Hematopoietic multipotent progenitor cell treated with erythropoietin and hydrocortisone succinate and interleukin-3 and kit ligand, for 8 days (in vitro differentiated cells): ENCODE data around the gene RAD51B.
"Not testable (repeated sequence)": the region's sequence is repeated elsewhere in the genome, so short reads cannot be mapped to it uniquely, and the experiment has no call there.

Experiments used
- DNase-seq: peaks from one replicate; pipeline ENCODE4 v3.0.0-alpha.2; 2015

RAD51B gene

DNA sequence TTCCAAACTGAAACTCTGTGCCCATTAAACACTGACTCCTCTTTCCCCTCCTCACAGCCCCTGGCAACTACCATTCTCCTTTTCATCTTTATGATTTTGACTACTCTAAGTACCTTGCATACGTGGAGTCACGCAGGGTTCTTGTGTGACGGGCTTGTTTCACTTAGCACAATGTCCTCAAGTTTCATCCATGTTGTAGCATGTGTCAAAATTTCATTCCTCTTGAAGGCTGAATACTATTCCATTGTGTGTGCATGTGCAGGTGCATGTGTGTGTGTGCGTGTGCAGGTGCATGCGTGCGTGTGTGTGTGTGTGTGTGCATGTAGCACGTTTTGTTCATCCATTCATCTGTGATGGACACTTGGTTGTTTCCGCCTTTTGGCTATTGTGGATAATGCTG is 867.1 kb downstream of the RAD51B start:
- no peak for DNase-seq

DNA sequence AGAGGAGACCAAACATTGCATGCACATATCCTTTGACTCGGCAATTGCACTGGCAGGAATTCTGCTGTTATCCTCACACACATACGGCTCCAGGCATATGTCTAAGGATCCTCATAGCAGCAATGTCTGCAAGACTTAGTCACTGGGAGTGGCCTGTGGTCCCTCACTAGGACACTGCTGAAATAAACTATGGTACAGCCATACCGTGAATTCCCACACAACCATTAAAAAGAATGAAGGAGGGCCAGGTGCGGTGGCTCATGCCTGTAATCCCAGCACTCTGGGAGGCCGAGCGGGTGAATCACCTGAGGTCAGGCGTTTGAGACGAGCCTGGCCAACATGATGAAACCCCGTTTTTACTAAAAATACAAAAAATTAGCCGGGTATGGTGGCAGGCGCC is 868.2 kb downstream of the RAD51B start:
- DNase-seq = no peak

DNA sequence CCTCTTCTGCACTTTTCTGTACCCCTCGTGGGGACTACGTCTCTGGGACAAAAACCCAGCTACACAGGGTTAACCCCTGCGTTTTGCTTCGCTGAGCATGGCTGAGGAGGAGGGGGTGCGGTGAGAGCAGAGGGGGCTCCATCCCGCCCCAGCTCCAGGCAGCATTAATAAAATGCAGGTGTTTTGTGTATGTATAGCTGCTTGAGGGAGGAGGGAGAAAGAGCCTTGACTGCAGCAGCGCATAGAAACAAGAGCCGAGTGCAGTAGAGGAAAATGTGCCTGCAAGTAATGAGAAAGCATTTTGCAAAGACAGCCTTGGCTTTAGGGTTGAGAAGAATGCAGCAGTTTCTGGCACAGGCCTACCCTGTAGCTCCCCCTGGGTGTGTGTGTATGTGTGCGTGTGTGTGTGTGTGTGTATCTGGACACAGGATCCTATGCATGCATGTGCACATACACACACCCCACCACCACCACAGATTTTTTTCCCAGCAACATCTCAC is 869.3 kb downstream of the RAD51B start:
- DNase-seq = no peak

DNA sequence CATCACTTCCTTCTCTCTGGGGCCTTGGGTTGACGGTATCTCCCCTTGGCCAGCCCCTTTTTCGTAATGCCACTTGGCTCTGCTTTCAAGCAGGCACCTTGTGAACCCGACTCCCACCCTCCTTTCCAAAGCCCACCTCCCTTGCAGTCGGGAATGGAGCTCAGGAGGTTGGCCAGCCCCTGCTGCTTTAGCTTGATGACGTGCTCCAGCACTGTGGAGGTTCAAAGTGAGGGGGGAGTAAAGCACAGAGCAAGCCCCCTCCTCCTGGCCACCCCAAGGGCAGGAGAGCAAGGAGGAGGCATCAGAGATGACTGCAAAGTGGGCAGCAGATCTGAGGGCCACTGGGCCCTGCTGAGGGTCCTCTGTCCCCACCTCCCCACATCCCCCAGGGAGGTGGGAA is 869.9 kb downstream of the RAD51B start:
- no peak for DNase-seq

DNA sequence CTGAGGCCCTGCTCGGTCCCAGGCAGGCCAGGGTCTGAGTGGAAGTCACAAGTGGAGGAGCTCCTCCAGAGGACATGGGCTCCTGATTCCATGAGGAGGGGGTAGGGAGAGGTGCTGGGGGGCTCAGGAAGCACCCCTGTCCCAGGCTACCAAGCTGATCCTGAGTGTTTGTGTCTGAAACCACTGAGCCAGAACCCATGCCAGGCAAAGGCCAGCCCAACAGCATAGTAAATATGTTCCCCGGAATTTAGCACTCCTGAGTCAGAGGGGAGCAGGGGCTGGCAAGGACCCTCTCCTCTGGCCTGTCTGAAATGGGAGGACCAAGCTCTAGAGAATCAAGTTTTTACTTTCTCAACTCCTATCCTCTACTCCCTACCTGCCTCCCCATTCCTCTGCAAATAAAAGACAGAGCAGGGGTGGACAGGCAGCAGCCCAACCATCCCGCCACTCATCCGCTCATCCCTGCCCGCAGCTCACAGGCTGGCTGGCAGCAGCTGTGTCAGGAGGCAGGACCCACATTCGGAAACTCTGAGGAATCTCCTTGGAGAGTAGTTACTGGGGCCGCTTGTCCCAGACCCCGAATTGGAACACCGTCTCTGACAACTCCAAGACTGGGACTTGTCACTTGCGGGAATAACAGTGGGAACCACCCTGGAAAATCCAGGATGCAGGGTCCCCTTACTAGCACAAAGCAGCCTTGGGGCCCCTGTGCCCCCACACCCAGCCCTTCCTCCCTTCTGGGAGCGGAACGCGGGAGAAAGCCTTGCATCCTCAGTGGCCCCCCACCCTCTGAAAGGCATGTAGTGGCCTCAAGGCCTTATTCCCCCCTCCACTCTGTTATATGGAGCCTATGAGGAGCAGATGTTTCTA is 870.7 kb downstream of the RAD51B start:
- no peak for DNase-seq

DNA sequence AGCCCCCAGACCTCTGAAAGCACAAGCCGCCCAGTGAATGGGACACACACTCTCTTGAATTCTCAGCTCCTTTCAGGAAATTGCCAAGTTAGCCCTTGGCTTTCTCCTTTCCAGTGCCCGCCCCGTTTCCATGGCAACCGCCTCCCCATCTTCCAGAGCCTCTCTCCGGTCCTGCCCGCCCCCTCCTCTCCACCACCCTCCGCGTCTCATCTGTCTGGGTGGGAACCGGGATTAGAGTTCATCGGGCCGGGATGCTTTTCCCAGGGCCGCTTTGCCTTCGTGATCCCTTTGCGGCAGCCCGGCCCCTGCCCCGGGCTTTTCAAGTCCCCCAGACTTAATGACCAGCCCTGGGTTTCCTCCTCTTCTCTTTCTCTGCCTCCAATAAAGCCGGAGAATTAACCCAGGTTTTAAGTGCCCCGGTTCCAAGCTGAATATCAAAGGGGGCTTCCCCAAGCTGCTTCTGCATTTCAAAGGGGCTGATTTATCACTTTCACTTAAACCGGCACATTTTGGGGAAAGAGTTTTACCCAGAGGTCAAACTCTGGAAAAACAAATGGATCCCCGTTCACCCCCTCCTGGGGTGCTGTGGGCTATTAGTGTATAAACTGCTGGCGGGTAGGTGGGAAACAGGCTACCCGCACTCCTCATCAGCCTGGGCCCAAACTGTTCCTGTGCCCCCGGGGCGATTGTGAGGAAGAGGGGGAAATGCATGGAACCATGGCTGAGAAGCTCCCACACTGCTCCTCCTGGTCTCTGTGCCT is 871.6 kb downstream of the RAD51B start:
- no peak for DNase-seq

DNA sequence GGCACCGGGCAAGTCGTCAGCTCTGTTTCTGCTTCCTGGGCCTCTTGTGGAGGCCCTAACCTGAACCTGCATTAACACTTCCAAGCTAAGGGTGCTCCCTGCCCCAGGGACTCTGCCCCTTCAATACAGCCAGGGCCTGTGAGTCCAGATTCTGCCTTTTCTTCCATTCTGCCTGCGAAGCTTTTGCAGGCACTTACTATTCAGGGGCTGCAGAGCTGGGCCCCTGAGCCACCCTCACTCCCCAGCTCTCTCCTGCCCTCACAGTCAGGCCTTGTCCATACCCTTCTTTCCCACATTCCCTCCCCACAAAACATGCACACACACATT is 872.2 kb downstream of the RAD51B start:
- no peak for DNase-seq

DNA sequence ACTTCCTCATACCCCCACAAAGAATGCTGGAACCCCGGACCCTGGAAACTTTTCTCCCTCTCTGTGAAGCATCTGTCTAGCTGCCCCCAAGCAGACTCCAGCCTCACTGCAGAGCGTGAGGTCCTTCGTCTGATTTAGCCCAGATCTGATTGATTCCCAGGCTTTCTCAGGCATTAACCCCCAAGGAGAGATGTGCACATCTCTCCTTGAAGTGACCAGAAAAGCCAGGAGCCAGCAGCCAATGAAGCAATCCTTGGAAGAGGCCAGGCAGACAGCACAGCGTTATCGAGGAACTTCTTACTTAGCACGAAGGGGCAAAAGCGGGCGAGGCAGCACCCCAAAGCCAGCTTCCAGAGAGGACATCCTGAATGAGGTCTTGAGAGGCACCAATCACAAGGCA is 872.6 kb downstream of the RAD51B start:
- DNase-seq = no peak

DNA sequence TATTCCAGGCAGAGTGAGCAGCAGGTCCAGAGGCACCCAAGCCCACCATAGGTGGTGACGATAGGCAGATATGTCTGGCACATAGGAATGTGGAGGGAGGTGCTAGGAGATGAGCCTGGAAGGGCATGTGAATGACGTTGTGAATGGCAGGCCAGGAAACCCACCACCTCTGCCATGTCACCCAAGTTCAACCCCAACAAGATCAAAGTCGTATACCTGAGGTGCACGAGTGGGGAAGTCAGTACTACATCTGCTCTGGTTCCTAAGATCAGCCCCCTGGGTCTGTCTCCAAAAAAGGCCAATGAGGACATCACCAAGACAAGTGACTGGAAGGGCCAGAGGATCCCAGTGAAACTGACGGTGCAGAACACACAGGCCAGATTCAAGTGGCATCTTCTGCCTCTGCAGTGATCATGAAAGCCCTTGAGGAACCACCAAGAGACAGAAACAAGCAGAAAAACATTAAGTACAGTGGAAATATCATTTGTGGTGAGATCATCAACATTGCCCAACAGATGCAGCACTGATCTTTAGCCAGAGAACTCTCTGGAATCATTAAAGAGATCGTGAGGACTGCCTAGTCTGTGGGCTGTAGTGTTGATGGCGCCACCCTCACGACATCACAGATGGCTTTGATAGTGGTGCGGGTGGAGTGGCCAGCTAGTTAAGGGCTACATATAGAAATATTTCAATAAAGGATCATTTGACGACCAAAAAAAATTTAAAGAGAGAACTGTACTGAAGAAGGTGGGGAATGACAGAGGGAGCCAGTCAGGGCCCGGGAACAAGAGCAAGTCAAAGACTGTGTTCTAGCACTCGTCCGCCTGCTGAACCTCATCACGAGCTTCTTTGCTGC is 873.6 kb downstream of the RAD51B start:
- DNase-seq = no peak

DNA sequence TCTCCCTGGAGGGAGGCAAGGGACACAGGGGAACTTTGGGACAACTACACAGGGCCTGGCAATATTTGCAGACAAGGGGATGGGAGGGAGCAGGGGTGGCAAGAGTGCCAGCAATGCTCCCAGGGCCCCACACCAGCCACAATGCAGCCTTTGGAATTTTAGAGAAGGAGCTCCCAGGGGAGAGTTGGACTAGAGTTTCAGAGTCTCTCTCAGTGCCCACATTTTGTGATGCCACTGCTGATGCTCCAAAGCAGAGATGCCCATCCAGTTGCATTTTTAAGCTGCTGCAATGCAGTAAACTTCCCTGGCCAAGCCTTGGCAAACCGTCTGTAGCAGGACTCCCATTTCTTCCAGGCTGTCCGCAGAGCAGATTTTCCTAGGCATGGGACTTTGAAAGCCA is 874.3 kb downstream of the RAD51B start:
- DNase-seq = no peak

DNA sequence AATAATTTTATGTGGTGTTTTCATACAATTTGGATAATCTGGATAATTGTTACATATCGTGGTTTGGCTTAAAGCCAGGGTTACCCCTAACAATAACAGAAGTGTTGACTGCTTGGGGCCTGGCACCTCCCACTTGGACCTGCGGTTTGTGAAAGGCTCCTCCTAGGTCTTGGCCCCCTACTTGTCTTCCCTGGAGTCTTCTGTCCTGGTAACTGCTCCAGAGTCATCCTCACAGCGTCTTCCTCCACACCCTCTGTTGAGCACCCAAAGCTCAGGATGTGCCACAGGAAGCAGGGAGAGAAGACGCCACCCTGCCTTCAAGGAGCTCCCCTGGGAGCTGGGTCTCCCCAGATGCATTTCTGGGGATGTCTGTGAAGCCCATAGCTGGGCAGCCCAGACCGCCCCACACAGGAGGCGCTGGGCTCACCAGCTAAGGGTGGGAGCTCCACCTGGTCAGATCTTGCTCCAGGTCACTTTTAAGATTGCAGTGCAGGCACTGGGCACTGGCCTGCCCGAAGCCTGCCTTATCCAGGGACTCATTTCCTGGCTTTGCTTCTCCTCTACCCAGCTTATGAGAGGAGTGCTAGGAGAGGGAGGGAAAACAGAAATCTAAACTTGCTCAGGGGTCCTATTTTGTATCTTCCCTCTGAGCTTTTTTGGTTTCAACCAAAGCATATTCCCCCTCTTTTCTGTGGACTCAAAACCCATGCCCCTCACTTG is 875.1 kb downstream of the RAD51B start:
- DNase-seq = peak; percentile 21

DNA sequence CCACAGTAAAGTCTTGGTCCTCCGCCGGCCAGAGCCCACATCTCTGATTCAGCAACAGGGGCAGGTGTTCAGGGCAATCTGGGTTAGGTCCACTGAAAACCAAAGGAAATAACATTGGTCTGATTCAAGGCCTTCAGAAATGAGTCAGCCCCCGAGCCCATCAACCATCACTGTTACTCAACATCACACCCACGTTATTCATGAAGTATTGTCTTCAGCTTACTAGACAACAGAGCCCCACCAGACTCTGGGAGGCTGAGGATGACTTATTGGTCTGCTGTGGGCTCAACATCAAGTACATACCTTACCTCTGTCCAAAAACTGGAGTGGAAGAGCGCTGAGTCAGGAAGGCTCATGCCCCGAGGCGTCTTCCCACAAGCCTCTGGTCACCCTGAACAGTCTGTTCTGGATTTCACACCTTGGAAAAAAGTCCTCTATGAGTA is 875.8 kb downstream of the RAD51B start:
- no peak for DNase-seq

DNA sequence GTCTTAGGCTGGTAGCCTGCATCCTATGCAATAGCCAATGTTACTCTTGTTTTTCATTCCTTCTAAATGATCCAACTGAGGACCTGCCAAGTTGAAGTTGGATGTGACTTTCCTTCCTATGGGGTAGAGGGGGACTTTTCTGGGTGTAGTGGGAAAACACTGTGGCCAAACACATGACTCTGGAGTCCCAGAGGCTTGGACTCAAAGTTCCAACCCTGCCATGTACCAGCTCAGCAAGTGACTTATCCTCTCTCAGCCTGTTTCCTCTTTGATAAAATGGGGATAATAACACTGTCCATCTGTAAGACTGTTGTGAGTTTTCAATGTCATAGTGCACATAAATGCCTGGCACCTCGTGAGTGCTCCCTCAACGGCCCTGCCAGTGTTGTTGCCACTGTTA is 876.3 kb downstream of the RAD51B start:
- no peak for DNase-seq

DNA sequence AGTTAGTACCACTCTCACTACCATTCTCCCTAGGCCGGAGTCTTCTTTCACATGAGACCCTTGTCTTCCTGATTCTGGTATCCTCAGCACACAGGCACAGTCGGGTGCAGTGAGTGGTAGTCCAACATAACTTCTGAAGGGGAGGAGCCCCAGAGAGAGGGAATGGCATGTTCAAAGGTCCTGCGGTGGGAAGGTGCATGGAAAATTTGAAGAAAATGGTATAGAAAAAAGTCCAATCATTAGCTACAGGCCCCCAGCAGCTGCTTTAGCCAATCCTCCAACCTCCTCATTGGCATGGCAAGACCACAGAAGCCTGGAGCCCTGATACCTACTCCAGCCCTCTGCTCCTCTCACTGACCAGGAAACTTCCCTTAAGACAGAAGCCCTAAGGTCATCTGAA is 876.7 kb downstream of the RAD51B start:
- no peak for DNase-seq

DNA sequence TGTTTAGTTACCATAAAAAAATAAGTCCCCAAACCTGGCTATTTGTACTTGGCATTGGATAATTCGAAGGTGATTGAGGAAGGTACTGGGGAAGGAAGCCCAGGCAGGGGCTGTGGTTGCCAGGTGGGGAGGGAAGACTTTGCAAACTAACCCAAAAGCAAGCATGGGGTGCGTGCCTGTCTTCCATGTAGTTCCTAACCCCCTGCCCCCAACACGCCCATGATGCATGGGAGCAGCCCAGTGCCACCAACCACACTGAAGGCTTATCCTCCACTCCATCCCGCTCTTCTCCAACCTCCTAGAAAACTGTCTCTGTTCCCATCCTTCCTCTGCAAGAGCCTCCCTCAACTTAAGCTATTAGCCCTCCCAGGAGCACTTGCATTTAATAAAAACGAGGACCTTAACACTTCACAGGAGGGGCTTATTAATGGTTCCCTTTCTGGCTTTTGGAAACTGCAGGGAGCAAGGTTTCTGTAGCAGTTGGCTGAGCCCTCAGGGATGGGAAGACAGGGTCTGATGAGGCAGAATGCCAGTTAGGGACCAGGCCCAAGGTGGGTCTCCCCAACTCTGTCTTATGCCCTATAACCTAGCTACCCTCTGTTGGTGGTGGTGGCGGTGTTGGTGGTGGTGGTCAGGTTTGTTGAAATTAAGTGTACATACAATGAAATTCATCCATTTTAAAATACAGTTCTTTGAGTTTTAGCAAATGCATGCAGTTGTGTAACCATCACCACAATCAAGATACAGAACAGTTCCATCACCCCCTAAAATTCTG is 877.3 kb downstream of the RAD51B start:
- no peak for DNase-seq

DNA sequence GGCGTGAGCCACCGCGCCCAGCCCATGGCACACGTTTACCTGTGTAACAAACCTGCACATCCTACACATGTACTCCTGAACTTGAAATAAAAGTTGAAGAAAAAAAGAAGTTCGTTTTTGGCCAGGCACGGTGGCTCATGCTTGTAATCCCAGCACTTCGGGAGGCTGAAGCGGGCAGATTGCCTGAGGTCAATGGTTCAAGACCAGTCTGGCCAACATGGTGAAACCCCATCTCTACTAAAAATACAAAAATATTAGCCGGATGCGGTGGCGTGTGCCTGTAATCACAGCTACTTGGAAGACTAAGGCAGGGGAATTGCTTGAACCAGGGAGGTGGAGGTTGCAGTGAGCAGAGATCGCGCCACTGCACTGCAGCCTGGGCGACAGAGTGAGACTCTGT is 879.2 kb downstream of the RAD51B start:
- not testable (repeated sequence) for DNase-seq

DNA sequence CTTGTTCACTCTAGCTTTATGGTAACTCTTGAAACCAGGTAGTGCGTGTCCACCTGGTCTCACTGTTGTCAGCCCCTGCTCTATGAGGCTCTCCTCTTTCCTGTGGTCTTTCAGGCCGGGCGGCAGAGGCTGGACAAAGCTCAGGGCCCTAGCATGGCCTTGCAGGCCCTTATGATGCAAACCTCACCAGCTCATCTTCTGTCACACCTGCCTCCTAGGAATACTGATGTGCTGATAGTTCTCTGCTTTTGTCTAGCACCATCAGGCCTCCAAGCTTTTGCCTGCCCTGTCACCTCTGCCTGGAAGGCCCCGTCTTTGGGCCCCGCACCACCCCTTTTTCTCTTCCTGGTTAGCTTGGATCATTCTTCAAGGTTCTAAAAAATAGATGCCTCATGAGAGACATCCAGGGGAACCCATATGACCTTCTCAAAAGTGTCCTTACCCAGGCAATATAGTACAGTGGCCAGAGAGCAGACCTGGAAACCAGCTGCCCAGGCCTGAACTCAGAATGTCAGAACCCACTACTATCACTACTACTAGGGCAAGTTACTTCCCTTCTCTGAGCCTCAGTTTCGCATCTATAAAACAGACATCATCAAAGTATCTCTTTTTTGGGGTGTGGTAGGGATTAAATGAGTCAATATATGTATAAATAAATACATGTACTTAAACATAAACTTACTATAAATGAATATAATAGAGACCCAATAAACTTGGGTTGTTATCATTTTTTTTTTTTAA is 881.6 kb downstream of the RAD51B start:
- no peak for DNase-seq

DNA sequence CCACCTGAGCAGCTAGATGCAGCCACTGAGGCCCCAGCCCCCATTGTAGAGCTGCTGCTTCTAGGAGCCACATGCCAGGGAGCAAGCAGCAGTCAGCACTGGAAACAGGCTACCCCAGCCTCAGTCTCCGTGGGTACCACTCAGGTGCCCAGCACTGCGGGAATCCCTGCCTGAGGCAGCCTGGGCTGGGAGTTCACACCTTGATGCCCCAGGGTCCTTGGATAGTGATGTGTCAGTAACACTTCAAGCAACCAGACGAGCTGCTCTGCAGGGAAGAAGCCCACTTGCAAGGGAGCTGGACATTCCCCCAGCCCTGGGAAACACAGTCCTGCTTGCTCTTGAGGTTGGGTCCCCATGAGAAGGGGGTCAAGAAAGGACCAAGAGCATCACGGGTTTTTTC is 882.6 kb downstream of the RAD51B start:
- no peak for DNase-seq

DNA sequence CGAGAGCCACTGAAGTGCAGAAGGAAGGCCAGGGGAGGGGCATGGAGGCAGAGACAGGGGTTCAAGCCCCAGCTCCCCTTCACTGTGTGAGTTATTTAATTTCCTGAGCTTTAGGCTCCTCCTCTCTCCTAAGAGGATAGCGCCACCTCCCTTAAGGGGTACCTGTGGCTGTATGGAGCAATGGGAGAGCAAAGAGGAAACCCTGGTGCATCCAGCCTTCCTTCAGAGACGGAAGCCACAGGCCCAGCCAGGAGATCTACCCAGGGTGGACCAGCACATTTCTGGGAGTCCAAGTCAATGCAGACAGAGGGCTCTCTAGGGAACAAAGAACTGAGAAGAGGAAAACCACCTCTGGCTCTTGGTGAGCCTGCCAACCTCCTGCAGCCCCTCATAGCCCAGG is 883.0 kb downstream of the RAD51B start:
- no peak for DNase-seq

DNA sequence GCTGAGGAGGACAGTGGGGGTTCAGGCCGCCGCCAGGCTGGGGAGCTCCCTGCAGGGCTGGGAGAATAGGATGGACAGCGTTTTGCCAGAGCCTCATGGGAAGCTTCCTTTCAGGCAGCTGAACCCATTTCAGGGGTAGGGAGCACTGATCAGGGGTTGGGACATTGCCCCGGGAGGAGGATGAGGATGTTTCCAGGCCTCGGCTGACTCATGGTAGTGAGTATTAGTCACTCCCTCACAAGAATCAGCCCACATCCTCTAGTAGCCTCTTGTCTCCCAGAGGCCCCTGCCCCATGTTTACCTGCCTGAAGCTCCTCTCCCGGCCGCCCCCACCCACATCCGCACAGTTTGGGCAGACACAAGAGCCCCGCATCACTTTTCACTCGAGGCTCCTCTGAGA is 883.5 kb downstream of the RAD51B start:
- no peak for DNase-seq
